PC-9 (cell line): ENCODE results near the gene CTNND2.

Experiments used
- EZH2 ChIP-seq: fragments of 200-600 bp; sonication (generic); IDR thresholded peaks from 2 replicates; pipeline ENCODE4 v1.8.0; 2017; ENCODE audit warnings: antibody characterized with exemption, low read depth
- TF ChIP-seq, protein P1 (sequence below): fragments of 200-600 bp; sonication (generic); conservative IDR thresholded peaks from 2 replicates; pipeline ENCODE4 v1.6.1; 2017; ENCODE audit warnings: mixed run types, antibody characterized with exemption, mild to moderate bottlenecking, moderate library complexity

GRCh38 chr5:11853796-11854195 lies 50.5 kb downstream of the CTNND2 start:
- TF ChIP-seq, protein P1, sequence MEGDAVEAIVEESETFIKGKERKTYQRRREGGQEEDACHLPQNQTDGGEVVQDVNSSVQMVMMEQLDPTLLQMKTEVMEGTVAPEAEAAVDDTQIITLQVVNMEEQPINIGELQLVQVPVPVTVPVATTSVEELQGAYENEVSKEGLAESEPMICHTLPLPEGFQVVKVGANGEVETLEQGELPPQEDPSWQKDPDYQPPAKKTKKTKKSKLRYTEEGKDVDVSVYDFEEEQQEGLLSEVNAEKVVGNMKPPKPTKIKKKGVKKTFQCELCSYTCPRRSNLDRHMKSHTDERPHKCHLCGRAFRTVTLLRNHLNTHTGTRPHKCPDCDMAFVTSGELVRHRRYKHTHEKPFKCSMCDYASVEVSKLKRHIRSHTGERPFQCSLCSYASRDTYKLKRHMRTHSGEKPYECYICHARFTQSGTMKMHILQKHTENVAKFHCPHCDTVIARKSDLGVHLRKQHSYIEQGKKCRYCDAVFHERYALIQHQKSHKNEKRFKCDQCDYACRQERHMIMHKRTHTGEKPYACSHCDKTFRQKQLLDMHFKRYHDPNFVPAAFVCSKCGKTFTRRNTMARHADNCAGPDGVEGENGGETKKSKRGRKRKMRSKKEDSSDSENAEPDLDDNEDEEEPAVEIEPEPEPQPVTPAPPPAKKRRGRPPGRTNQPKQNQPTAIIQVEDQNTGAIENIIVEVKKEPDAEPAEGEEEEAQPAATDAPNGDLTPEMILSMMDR, result no peak
- TF ChIP-seq EZH2, result no peak
